Left ventricle myocardium inferior (tissue), 1 donor: ENCODE measurements around the gene THSD7A. TPM values are rescaled to one million over a fixed set of nuclear protein-coding genes. Genes with fewer than 3 reads are reported as not detected.

Experiments used
- DNase-seq: peaks from one replicate; pipeline ENCODE4 v3.0.0-alpha.2; 2020
- H3K27ac ChIP-seq: fragments of 200-600 bp; replicated peaks from 2 replicates; pipeline ENCODE4 v1.8.0; 2021
- H3K27me3 ChIP-seq: fragments of 200-600 bp; 2 replicates; pipeline ENCODE4 v1.8.0; 2021; ENCODE audit warnings: low read depth
- H3K36me3 ChIP-seq: fragments of 200-600 bp; 2 replicates; pipeline ENCODE4 v1.8.0; 2021
- H3K4me1 ChIP-seq: fragments of 200-600 bp; 2 replicates; pipeline ENCODE4 v1.8.0; 2021
- H3K4me3 ChIP-seq: fragments of 200-600 bp; 2 replicates; pipeline ENCODE4 v1.8.0; 2021; ENCODE audit warnings: mild to moderate bottlenecking, moderate library complexity
- H3K9me3 ChIP-seq: fragments of 200-600 bp; replicated peaks from 2 replicates; pipeline ENCODE4 v1.8.0; 2021
- intact Hi-C: fragments of 100-400 bp; cut with micrococcal nuclease; formaldehyde crosslinking; loops from one replicate; pipeline ENCODE4 v1.11.0; 2022
- total RNA-seq: library from RNA; stranded (reverse); fragmentation: NEBNext Ultra II Directional; extraction: Animal tissue kit (Norgen Biotek cat#: 25700); gene quantifications from one replicate; pipeline ENCODE4 v1.2.1, GENCODE V29; 2021
- TF ChIP-seq, protein P1 (sequence below): fragments of 200-600 bp; IDR thresholded peaks from 2 replicates; pipeline ENCODE4 v1.8.0; 2021; ENCODE audit warnings: antibody characterized with exemption, mild to moderate bottlenecking, borderline replicate concordance
- donor health status: DM: no; HTN: yes; CAD: no; lungs with severe emphysema.

THSD7A gene
- total RNA-seq, 1 donor from 2014 or later = 1.6 TPM

DNA sequence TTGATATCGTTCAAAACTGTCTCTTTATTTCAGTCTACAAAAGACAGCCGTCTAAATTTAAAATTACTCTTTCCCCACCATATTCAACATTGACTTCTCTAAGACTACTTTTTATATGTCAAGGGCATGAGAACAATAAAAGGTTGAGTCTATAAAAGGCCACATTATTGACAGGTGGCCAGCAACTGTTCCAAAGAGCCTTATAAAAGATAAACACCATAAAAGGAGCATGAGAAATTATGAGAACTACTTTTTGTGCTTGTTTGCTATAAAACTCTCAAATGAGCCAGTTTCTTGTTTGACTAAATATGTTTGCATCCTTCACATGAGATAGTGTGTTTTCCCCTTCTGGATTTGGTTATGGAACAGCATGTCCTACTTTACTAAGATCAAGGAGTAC lies 189.2 kb downstream of the THSD7A start:
- intact Hi-C loops = no loop called here

DNA sequence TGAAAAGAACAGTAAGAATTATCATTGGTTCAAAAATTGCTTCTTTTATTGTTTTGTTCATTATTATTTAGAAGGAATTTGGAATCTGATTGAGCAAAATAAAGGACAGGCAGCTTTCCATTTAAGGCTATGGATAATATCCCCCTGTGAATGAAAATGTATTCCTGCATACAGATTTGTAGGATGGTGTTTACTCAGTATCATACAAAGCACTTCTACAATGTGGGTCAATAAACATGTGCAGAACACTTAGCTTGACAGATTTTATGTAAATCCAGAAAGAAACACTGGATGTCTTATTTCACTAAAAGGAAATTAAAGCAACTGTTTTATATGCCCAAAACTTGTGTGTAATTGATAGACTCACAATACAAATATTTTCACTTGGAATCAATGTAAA lies 189.7 kb downstream of the THSD7A start:
- TF ChIP-seq, protein P1, sequence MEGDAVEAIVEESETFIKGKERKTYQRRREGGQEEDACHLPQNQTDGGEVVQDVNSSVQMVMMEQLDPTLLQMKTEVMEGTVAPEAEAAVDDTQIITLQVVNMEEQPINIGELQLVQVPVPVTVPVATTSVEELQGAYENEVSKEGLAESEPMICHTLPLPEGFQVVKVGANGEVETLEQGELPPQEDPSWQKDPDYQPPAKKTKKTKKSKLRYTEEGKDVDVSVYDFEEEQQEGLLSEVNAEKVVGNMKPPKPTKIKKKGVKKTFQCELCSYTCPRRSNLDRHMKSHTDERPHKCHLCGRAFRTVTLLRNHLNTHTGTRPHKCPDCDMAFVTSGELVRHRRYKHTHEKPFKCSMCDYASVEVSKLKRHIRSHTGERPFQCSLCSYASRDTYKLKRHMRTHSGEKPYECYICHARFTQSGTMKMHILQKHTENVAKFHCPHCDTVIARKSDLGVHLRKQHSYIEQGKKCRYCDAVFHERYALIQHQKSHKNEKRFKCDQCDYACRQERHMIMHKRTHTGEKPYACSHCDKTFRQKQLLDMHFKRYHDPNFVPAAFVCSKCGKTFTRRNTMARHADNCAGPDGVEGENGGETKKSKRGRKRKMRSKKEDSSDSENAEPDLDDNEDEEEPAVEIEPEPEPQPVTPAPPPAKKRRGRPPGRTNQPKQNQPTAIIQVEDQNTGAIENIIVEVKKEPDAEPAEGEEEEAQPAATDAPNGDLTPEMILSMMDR = no peak
- intact Hi-C loops = no loop called here
- H3K4me1 ChIP-seq = no peaks in the 10 kb centered on the region

More for the DNA sequence above, 189.2 kb downstream of the THSD7A start:
- TF ChIP-seq, protein P1 = no peak
- H3K9me3 ChIP-seq = no peaks in the 10 kb centered on the region
- H3K36me3 ChIP-seq = no peaks in the 10 kb centered on the region
- H3K27me3 ChIP-seq = no peaks in the 10 kb centered on the region
- H3K27ac ChIP-seq = peak overlapping the region; percentile 39
- DNase-seq = no peak
- H3K4me1 ChIP-seq = no peaks in the 10 kb centered on the region
- H3K4me3 ChIP-seq = no peak overlapping the region

GRCh38 chr7:11638011-11638774 lies 193.8 kb downstream of the THSD7A start:
- intact Hi-C loops = no loop called here
- no peaks in the 10 kb centered on the region for H3K36me3 ChIP-seq
- TF ChIP-seq, protein P1 = no peak
- peak overlapping the region; percentile 21 for H3K27ac ChIP-seq
- DNase-seq = no peak
- H3K27me3 ChIP-seq = no peaks in the 10 kb centered on the region
- no peaks in the 10 kb centered on the region for H3K4me1 ChIP-seq
- H3K4me3 ChIP-seq = no peak overlapping the region
- H3K9me3 ChIP-seq = no peaks in the 10 kb centered on the region

More for the DNA sequence above, 189.7 kb downstream of the THSD7A start:
- Histone ChIP-seq H3K27me3 (no peaks in the 10 kb centered on the region), H3K36me3 (no peaks in the 10 kb centered on the region), H3K9me3 (no peaks in the 10 kb centered on the region), H3K27ac (peak overlapping the region; percentile 39), H3K4me3 (no peak overlapping the region)
- DNase-seq = no peak

GRCh38 chr7:11636274-11636673 lies 195.7 kb downstream of the THSD7A start:
- Histone ChIP-seq H3K27me3 (no peaks in the 10 kb centered on the region), H3K9me3 (no peaks in the 10 kb centered on the region), H3K4me3 (no peak overlapping the region), H3K27ac (no peak overlapping the region), H3K36me3 (no peaks in the 10 kb centered on the region), H3K4me1 (no peaks in the 10 kb centered on the region)
- intact Hi-C loops = no loop called here
- TF ChIP-seq, protein P1 = no peak
- DNase-seq = no peak

GRCh38 chr7:11633310-11633709 lies 198.7 kb downstream of the THSD7A start:
- H3K4me1 ChIP-seq = no peaks in the 10 kb centered on the region
- intact Hi-C loops = no loop called here
- TF ChIP-seq, protein P1 = no peak

More at GRCh38 chr7:11633310-11633709, 198.7 kb downstream of the THSD7A start:
- H3K9me3 ChIP-seq = no peaks in the 10 kb centered on the region
- no peak overlapping the region for H3K4me3 ChIP-seq
- H3K27me3 ChIP-seq = no peaks in the 10 kb centered on the region
- H3K36me3 ChIP-seq = no peaks in the 10 kb centered on the region
- no peak for DNase-seq
- no peak overlapping the region for H3K27ac ChIP-seq
